Thyroid gland (tissue), 4 donors: ENCODE data around the gene SREBF1.

Source experiments
- CTCF ChIP-seq, 6 experiments: fragments of 200-600 bp in 3 of 6; fragments of 450-650 bp in 3 of 6; sonication (generic) in 3 of 6; IDR thresholded peaks; one replicate each; pipeline ENCODE4 v1.5.1; 2016 to 2019; ENCODE audit warnings: antibody characterized with exemption in 6 of 6, mild to moderate bottlenecking in 2 of 6, inconsistent platforms in 1 of 6, moderate library complexity in 1 of 6
- POLR2A ChIP-seq, 2 donors: fragments of 450-650 bp; IDR thresholded peaks; one replicate each; pipeline ENCODE4 v1.6.1; 2017; ENCODE audit warnings: antibody characterized with exemption in 2 of 2, mild to moderate bottlenecking in 2 of 2, moderate library complexity in 1 of 2

- no peak for TF ChIP-seq CTCF (IDR thresholded peaks at IDR 0.05)
- TF ChIP-seq POLR2A (IDR thresholded peaks at IDR 0.05) = no peak
Observed at GRCh38 chr17:17853811-17854447, 17.1 kb upstream of the SREBF1 start.
